ENCODE data around the gene CD163L1. TPM values are rescaled to one million over a fixed set of nuclear protein-coding genes. Genes with fewer than 3 reads are reported as not detected.

Gene CD163L1
- polyA plus RNA-seq, 12 donors, result 4.0 to 22.7 (median 10.5) TPM; not detected in 1

GRCh38 chr12:7431993-7432685, 11.8 kb downstream of the CD163L1 start:
- DNase-seq, result no peak

- peak; percentile 0 for DNase-seq
Measured at GRCh38 chr12:7411343-7411742, 32.6 kb downstream of the CD163L1 start.

GRCh38 chr12:7404275-7404674, 39.7 kb downstream of the CD163L1 start:
- no peak for DNase-seq

GRCh38 chr12:7403466-7403865, 40.5 kb downstream of the CD163L1 start:
- no peak for DNase-seq

- no peak for DNase-seq
Measured at GRCh38 chr12:7399089-7399488, 44.9 kb downstream of the CD163L1 start.

- DNase-seq, result no peak
Measured at GRCh38 chr12:7396418-7396817, 47.5 kb downstream of the CD163L1 start.

- DNase-seq, result no peak
Measured at GRCh38 chr12:7395950-7396349, 48.0 kb downstream of the CD163L1 start.

- no peak for DNase-seq
Measured at GRCh38 chr12:7387289-7387688, 56.7 kb downstream of the CD163L1 start.

GRCh38 chr12:7383157-7383556, 60.8 kb downstream of the CD163L1 start:
- DNase-seq, result no peak

- DNase-seq, result no peak
Measured at GRCh38 chr12:7376196-7376595, 67.8 kb downstream of the CD163L1 start.

GRCh38 chr12:7375145-7375543, 68.8 kb downstream of the CD163L1 start:
- no peak for DNase-seq

GRCh38 chr12:7374423-7375144, 69.4 kb downstream of the CD163L1 start:
- DNase-seq, result no peak

GRCh38 chr12:7373226-7373625, 70.7 kb downstream of the CD163L1 start:
- no peak for DNase-seq

- no peak for DNase-seq
Measured at GRCh38 chr12:7369274-7369729, 74.7 kb downstream of the CD163L1 start.

- DNase-seq, result no peak
Measured at GRCh38 chr12:7362734-7363133, 81.2 kb downstream of the CD163L1 start.

GRCh38 chr12:7361265-7361664, 82.7 kb downstream of the CD163L1 start:
- no peak for DNase-seq

GRCh38 chr12:7354529-7354928, 89.4 kb downstream of the CD163L1 start:
- DNase-seq, result no peak

- no peak for DNase-seq
Measured at GRCh38 chr12:7352661-7353060, 91.3 kb downstream of the CD163L1 start.

GRCh38 chr12:7351177-7351576, 92.8 kb downstream of the CD163L1 start:
- DNase-seq, result no peak

GRCh38 chr12:7349418-7349817, 94.5 kb downstream of the CD163L1 start:
- no peak for DNase-seq

- no peak for DNase-seq
Measured at GRCh38 chr12:7346551-7347225, 97.3 kb downstream of the CD163L1 start.

GRCh38 chr12:7344833-7345606, 98.9 kb downstream of the CD163L1 start:
- DNase-seq, result no peak

Data from muscle of arm (tissue), 12 donors.